HG03039 (cell line): ENCODE data around the gene OR2Y1.
"Not testable (repeated sequence)": the region's sequence is repeated elsewhere in the genome, so short reads cannot be mapped to it uniquely, and the experiment has no call there.

Experiments
- ATAC-seq: cut with Tn5 transposase; IDR thresholded peaks from one replicate; pipeline ENCODE4 v1.9.1; 2021; ENCODE audit warnings: mild to moderate bottlenecking, moderate library complexity; ENCODE audit not compliant: unreplicated experiment

OR2Y1 gene

GRCh38 chr5:180739958-180740357 is at the start of gene OR2Y1:
Gene OR2Y1, minus strand, starts transcription at chr5:180740058. Its CDS starts 0 bp downstream, at chr5:180740058.
- no peak for ATAC-seq

GRCh38 chr5:180788651-180789410 is 49.0 kb upstream of the OR2Y1 start:
- ATAC-seq: not testable (repeated sequence)

DNA sequence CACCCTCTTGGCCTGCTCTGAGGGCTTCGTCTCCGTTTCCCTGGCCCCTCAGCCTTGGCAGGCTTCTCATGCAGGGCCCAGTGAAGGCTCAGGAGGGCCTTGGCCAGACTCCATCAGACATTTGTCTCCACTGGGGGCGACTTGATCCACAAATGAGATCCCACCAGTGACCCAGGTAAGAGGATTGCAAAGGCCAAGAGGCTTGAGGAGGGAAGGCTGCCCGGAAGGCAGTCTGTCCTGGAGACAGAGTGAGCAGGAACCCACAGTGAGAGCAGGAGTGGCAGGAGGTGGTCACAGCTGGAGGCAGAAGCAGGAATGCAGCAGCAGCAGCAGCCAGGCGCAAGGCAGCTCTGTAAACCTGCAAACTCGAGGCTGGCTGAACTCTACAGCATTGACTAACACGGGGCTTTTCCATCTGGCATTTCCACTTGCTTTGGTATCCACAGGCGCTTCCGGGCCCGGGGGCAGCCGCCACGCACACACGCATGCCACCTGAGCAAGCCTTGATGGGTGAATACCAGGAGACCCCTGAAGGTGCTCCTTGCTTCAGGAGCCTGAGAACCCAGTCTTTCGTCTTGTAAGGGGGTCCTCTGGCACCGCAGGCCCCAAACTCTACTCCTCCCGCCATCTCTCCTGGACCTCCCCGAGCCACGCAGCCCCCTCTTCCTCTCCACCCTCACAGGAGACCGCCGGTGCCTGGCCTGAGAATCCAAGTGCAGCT is 48.0 kb upstream of the OR2Y1 start:
- no peak for ATAC-seq

DNA sequence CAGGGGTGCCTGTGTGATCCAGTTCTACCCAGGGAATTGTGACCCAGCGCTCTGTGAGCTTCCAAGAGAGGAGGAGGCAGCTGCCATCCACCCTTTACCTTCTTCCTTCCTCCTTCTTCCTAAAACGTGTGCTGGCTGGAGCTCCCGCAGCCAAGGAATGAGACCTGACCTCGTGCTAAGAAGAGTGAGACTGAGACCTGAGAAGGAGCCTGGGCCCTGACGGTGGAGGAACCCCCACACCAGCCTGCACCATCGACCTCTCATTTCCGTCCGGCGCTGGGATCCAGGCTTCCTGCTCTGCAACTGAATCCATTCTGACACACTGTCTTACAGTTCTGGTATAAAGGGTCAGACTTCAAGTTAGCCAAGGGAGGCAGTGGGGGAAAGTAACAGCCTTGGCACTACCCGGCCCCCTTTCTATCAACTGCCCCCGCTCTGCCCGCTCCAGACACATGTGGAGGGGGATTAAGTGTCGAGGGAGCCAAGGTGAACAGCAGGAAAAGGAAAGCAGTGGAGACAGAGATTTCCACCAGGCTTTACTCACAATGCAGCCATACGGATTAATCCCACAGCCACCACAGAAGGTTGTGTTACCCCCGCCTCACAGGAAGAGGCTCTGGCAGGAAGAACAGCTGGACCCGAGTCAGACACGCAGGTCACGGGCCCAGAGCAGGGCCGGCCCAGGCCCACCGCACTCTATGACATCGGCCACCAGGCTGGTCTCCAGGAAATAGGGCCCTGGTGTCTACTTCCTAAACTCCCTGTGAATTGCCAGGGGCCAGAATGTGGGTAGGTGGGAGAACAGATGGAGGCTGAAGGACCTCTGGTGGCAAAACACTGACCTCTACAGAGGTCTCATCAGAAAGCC is 46.9 kb upstream of the OR2Y1 start:
- ATAC-seq: no peak

DNA sequence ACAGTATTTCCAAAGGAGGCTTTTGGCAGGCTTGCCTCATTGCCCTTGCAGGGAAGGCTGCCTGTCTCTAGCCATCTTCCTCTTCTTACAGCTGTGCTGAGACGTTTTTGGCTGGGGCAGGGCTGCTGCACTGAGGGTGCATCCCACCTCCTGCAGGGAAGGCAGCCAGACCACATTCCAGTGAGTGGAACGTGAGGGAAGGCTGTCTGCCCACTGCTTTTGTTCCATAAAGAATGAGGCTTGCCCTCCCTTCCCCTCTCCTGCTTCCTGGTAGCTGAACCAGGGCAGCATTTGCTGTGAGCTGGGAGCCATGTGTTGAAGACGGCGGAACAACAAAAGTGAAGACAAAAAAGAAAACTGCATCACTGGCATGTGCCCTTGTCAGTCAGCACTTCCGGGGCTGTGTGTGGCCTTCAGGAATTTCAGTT is 46.0 kb upstream of the OR2Y1 start:
- no peak for ATAC-seq

DNA sequence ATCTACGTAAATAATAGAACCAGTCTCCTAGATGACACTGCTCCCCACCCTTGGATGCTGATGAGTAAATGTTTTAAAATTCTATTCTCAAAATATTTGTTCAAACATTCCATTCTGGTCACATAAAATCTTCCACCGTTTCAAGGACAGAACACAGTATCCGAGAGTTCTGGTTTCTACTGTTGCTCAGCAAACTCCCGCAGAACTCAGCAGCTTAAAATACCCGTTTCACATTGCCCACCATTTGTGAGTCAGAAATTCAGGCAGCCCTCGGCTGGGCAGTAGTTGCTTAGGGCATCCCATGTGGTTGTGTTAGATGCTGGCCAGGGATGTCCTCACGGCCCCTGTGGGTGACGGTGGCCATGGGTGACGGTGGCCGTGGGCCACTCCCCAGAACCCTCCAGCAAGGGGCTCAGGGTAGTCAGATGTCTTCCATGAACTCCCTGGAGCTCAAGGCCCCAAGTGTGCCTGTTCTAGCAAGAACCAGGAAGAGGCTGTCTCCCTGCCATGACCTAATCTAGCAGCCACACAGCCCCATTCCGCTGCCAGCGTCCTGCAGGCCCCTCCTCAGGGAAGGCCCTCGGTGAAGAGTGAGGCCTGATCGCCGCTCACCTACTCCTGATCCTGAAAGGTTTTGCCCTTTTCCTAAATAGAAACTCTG is 45.4 kb upstream of the OR2Y1 start:
- no peak for ATAC-seq

DNA sequence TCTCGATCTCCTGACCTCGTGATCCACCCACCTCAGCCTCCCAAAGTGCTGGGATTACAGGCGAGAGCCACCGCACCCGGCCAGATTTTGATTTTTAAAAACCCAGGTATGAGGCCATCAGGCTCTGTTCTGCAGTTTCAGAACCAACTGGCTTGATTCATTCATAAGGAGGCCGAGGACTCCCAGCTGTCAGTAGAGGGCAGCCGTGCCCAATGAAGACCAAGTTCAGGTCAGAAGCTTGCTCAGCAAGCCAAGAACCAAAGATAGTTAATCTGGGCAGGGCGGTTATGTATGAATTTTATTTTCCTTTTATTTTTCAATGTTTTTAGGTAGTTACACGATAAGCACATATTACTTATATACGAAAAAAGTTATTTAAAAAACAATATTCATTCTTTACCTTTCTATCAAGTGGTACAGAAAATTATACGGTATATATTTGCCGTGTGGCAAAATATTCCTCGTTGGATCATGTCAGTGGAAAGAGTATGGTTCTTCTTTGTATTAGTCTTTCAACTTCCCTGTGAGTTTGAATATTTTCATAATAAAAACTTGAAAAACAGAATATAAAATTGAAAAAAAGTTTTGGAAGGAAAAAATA is 44.7 kb upstream of the OR2Y1 start:
- no peak for ATAC-seq

GRCh38 chr5:180783340-180784052 is 43.6 kb upstream of the OR2Y1 start:
- ATAC-seq: no peak

DNA sequence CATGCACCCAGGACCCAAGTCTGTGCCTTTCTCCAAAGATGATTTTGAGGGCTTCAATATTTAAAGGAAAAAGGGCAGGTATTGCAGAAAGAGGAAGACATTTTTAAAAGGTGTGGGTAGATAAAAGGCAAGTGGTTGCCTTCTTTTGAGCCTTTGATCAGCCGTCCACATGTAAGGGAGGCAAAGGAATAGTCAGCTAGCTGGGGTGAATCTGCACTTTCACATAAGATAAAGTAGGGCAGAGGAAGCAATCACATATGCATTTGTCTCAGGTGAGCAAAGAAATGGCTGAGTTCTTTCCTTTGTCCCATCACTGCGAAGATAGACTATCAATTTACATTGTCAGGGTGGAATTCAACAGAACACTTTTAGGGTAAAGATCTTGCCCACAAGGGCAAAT is 42.9 kb upstream of the OR2Y1 start:
- no peak for ATAC-seq

GRCh38 chr5:180781900-180782326 is 42.1 kb upstream of the OR2Y1 start:
- ATAC-seq: not testable (repeated sequence)

- no peak for ATAC-seq
These were observed 40.2 kb upstream of the OR2Y1 start for GRCh38 chr5:180779985-180780610.

DNA sequence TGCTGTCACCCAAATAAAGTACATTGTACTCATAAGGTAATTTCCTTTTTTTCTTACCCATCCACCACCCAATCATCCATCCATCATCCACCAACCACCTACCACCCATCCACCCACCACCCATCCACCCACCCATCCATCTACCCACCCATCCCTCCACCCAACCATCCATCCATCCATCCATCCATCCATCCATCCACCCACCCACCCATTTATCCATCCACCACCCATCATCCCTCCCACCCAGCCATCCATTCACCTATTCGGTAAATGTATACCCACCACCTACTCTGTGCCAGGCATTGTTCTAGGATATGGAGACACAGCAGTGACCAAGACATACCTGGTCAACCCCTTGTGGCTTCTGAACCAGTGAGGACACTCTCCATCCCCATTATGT is 37.6 kb upstream of the OR2Y1 start:
- no peak for ATAC-seq

- ATAC-seq: no peak
These were observed 36.5 kb upstream of the OR2Y1 start for GRCh38 chr5:180776376-180776775.

- no peak for ATAC-seq
These were observed 35.8 kb upstream of the OR2Y1 start for GRCh38 chr5:180775624-180776023.

- ATAC-seq: no peak
These were observed 32.0 kb upstream of the OR2Y1 start for GRCh38 chr5:180771839-180772238.

DNA sequence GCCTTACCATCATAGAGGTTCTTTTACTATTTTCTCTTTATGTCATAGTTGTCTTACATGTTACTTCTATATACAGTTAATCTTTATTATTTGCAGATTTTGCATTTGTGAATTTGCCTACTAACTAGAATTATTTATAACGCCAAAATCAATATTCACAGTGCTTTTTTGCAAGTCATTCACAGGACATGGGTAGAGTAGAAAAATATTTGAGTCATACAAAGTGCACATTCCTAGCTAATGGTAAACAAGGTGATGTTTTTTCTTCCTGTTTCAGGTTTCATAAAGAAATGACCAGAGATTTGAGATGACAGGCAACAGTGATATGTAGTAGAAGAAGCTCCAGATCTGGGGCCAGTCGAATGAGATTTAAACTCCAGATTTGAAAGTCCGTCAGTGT is 30.0 kb upstream of the OR2Y1 start:
- ATAC-seq: no peak

- no peak for ATAC-seq
These were observed 15.7 kb upstream of the OR2Y1 start for GRCh38 chr5:180755601-180756000.

- no peak for ATAC-seq
These were observed 4.4 kb upstream of the OR2Y1 start for GRCh38 chr5:180744253-180744652.

- ATAC-seq: no peak
These were observed 2.9 kb upstream of the OR2Y1 start for GRCh38 chr5:180742727-180743126.
